GM21515 (cell line): ENCODE measurements around the gene RIN1.
A peak's percentile ranks its signal among the peaks of the same experiment; 100 is the strongest.

ENCODE experiments used
- ATAC-seq: cut with Tn5 transposase; IDR thresholded peaks from one replicate; pipeline ENCODE4 v1.9.1; 2021; ENCODE audit not compliant: unreplicated experiment

RIN1 gene

GRCh38 chr11:66337103-66337899 is 1.1 kb upstream of the RIN1 start:
- no peak for ATAC-seq

GRCh38 chr11:66335531-66336233 is 552 bp downstream of the RIN1 start:
- no peak for ATAC-seq

GRCh38 chr11:66334605-66335442 is 1.4 kb downstream of the RIN1 start:
- no peak for ATAC-seq

- ATAC-seq = no peak
These were observed 2.2 kb downstream of the RIN1 start for GRCh38 chr11:66333896-66334604.

GRCh38 chr11:66333220-66333877 is 2.9 kb downstream of the RIN1 start:
- no peak for ATAC-seq

- ATAC-seq = no peak
These were observed 3.6 kb downstream of the RIN1 start for GRCh38 chr11:66332371-66333219.

- ATAC-seq = no peak
These were observed 4.5 kb downstream of the RIN1 start for GRCh38 chr11:66331542-66332370.

- ATAC-seq = no peak
These were observed 5.3 kb downstream of the RIN1 start for GRCh38 chr11:66330931-66331330.

- ATAC-seq = no peak
These were observed 7.0 kb downstream of the RIN1 start for GRCh38 chr11:66329165-66329673.

GRCh38 chr11:66328302-66329144 is 7.7 kb downstream of the RIN1 start:
- ATAC-seq = peak; percentile 53

- no peak for ATAC-seq
These were observed 8.3 kb downstream of the RIN1 start for GRCh38 chr11:66328031-66328301.

GRCh38 chr11:66327171-66328030 is 8.8 kb downstream of the RIN1 start:
- ATAC-seq = no peak

GRCh38 chr11:66326261-66327111 is 9.7 kb downstream of the RIN1 start:
- ATAC-seq = no peak

- ATAC-seq = no peak
These were observed 11.0 kb downstream of the RIN1 start for GRCh38 chr11:66325263-66325671.

GRCh38 chr11:66324664-66325063 is 11.6 kb downstream of the RIN1 start:
- no peak for ATAC-seq

- no peak for ATAC-seq
These were observed 12.6 kb downstream of the RIN1 start for GRCh38 chr11:66323684-66324083.
